Coronary artery (tissue), 2 donors: ENCODE data around the gene CD79A.

ENCODE experiments used
- DNase-seq: peaks from one replicate; pipeline ENCODE4 v3.0.0-alpha.2; 2017; ENCODE audit warnings: low spot score
- H3K27ac ChIP-seq, 2 donors: fragments of 200-600 bp; sonication (generic); one replicate each; pipeline ENCODE4 v1.5.1; 2016 to 2019
- H3K4me3 ChIP-seq: fragments of 200-600 bp; sonication (generic); 2 replicates; pipeline ENCODE4 v1.5.1; 2016; ENCODE audit warnings: mild to moderate bottlenecking, moderate library complexity
- TF ChIP-seq, protein P1 (sequence below): fragments of 200-600 bp; sonication (generic); IDR thresholded peaks from one replicate; pipeline ENCODE4 v1.5.1; 2019; ENCODE audit warnings: antibody characterized with exemption

CD79A gene

DNA sequence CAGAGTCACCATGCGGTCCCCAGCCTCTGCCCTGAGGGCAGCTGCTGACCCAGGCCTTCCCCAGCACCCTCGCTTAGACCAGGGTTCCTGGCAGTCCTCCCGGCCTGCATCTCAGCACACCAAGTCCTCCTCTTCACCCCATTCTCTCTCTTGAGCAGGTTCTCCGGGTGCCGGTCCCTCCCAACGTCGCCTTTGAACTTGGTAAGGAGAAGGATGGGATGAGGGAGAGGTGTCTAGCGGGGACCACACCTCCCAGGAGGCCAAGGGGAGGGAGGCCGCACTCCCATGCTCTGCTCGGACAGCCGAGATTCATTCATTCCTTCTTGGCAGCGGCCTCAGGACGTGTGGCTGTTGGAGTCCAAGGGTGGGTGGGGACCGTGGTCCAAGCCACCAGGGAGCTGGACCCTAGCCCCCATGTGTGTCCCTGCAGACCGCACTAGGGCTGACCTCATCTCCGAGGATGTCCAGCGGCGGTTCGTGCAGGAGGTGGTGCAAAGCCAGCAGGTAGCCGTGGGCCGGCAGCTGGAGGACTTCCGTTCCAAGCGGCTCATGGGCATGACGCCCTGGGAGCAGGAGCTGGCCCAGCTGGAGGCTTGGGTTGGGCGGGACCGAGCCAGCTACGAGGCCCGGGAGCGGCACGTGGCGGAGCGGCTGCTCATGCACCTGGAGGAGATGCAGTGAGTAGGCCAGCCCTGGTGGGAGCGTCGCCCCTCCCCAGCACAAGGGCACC lies 15.3 kb downstream of the CD79A start:
- DNase-seq: no peak
- H3K4me3 ChIP-seq: no peak overlapping the region
- H3K27ac ChIP-seq: no peak overlapping the region
- TF ChIP-seq, protein P1, sequence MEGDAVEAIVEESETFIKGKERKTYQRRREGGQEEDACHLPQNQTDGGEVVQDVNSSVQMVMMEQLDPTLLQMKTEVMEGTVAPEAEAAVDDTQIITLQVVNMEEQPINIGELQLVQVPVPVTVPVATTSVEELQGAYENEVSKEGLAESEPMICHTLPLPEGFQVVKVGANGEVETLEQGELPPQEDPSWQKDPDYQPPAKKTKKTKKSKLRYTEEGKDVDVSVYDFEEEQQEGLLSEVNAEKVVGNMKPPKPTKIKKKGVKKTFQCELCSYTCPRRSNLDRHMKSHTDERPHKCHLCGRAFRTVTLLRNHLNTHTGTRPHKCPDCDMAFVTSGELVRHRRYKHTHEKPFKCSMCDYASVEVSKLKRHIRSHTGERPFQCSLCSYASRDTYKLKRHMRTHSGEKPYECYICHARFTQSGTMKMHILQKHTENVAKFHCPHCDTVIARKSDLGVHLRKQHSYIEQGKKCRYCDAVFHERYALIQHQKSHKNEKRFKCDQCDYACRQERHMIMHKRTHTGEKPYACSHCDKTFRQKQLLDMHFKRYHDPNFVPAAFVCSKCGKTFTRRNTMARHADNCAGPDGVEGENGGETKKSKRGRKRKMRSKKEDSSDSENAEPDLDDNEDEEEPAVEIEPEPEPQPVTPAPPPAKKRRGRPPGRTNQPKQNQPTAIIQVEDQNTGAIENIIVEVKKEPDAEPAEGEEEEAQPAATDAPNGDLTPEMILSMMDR: no peak

DNA sequence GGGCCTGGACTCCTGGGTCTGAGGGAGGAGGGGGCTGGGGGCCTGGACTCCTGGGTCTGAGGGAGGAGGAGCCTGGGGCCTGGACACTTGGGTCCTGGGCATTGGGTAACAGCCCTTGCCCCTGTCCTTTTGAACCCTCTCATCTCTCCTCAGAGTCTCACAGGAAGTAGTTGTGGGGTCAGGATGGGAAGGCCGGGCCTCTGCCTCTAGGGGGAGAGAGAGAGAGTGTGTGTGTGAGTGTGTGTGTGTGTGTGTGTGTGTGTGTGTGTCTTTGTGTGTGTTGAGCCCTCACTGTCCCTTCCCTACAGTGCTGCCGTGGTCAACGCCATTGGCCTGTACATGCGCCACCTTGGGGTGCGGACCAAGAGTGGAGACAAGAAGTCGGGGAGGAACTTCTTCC lies 16.8 kb downstream of the CD79A start:
- no peak overlapping the region for H3K4me3 ChIP-seq
- DNase-seq: no peak
- no peak overlapping the region for H3K27ac ChIP-seq
- TF ChIP-seq, protein P1: no peak

DNA sequence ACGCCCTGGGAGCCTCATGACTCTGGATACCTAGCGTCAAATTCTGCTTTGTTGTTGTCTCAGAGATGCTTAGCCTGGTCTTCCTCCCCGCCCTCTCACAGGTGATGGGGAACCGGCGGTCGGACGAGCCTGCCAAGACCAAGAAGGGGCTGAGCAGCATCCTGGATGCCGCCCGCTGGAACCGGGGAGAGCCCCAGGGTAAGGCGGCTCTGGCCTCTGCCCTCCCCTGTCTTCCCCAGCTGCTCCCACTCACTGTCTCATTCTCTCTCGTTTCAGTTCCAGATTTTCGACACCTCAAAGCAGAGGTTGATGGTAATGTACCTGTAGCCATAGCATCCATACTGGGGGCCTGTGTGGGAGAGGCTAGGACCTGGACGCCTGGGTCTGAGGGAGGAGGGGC lies 17.3 kb downstream of the CD79A start:
- H3K4me3 ChIP-seq: no peak overlapping the region
- no peak for DNase-seq
- TF ChIP-seq, protein P1: no peak
- H3K27ac ChIP-seq: no peak overlapping the region

DNA sequence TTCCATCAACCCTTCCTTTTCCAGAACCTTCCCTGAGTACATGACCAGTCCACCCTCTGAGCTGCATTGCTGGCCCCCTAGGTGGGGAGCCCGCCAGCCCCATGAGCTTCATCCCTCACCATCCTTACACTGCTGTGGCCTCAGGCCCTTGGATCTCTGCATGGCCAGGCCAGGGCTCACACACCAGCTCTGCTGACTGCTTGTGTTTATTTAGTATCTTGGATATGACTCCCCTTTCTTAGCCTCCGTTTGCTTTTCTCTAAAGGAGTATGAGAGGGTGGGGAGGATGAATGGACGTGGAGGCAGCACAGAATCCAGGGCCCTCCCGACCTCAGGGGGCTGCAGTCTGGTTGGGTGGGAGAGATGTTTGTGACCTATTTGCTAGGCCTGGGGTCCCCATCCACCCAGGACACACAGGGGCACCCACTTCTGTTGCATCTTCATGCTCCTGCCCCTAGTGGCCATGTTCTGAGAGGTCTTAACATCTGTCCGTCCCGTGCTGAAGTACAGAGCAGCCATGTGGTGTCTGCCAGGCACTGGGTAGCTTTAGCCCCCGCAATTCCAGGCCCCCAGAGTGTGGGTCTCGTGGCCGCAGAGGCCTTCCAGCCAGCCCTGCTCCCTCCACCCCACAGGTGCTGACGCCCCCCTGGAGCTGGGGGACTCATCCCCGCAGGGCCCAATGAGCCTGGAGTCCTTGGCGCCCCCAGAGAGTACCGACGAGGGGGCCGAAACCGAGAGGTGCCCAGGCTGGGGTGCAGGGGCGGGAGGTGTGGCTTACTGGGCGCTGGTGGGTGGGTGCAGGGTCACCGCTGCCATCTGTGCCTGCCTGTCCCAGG lies 18.9 kb downstream of the CD79A start:
- Histone ChIP-seq H3K4me3 (no peak overlapping the region), H3K27ac (no peak overlapping the region)
- DNase-seq: no peak
- TF ChIP-seq, protein P1: no peak

DNA sequence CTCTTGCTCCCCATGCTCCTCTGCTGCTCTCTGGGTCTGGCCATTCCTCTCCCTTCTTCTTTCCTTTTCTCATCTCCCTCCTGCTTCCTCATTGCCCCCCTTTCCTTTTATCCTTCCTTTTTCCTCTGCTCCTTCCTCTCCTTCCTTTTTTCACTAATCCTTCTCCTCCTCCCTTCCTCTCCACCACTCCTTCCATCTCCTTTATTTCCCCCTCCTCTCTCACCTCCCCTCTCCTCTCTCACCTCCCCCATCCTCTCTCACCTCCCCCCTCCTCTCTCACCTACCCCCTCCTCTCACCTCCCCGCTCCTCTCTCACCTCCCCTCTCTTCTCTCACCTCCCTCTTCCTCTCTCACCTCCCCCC lies 19.5 kb downstream of the CD79A start:
- H3K4me3 ChIP-seq: no peak overlapping the region
- no peak overlapping the region for H3K27ac ChIP-seq
- TF ChIP-seq, protein P1: no peak
- DNase-seq: no peak

DNA sequence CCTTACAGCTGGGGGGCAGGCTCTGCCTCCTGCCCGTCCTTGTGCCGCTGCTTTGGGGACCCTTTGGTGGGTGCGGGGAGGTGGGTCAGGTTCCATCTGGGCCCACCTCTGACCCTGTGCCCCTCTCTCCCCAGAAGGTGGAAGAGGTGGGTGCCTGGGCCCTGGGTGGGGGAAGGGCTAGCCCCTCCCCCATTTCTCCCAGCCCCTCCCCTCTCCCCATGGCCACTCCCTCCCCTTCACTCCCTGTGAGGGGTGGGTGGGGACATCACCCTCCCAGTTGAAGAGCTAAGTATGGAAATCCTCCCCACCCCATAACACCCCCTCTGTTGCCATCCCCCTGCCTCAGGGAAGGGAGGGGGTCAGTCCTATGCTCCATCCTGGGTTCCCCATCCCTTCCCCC lies 20.1 kb downstream of the CD79A start:
- H3K27ac ChIP-seq: no peak overlapping the region
- no peak overlapping the region for H3K4me3 ChIP-seq
- TF ChIP-seq, protein P1: no peak
- no peak for DNase-seq

DNA sequence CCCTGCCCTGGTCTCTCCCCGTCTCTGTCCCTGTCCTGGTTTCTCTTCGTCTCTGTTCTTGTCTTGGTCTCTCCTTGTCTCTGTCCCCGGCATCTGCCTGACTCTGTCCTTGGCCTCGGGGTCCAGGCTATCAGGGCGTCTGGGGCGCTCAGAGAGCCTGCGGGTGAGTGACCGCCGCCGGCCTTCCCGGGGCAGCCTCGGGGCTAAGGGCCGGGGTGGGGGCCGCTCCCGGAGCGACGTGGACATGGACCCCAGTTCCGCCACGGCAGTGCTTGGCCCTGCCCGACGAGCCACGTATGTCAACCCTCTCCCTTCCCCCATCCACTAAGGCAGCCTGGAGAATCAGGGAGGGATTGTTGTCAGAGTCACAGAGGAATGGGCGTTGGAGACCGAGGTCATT lies 20.7 kb downstream of the CD79A start:
- TF ChIP-seq, protein P1: no peak
- Histone ChIP-seq H3K4me3 (no peak overlapping the region), H3K27ac (no peak overlapping the region)
- DNase-seq: no peak
